Endothelial cell of umbilical vein (primary cell): Measurements from ENCODE around the gene TRIM34.

Experiments
- JUN ChIP-seq: IDR thresholded peaks from 2 replicates; pipeline ENCODE4 v1.6.1; 2011; ENCODE audit warnings: borderline replicate concordance, low read depth; ENCODE audit not compliant: insufficient read length, insufficient read depth
- POLR2AphosphoS5 ChIP-seq: IDR thresholded peaks from 2 replicates; pipeline ENCODE4 v1.6.1; 2012; ENCODE audit warnings: low read depth, mild to moderate bottlenecking, control low read depth, low read length, moderate library complexity; ENCODE audit not compliant: insufficient read depth

- TF ChIP-seq POLR2AphosphoS5 (no peak), JUN (no peak)
These were observed 15.2 kb downstream of the TRIM34 start for GRCh38 chr11:5639953-5640352.
